HL-60 (cell line): Measurements from ENCODE around the gene PROSER2.

Experiments used
- GABPA ChIP-seq: IDR thresholded peaks from 2 replicates; pipeline ENCODE4 v1.6.1; 2012; ENCODE audit warnings: low read depth
- POLR2AphosphoS5 ChIP-seq: IDR thresholded peaks from 2 replicates; pipeline ENCODE4 v1.6.1; 2012; ENCODE audit warnings: low read depth
- SPI1 ChIP-seq: IDR thresholded peaks from 2 replicates; pipeline ENCODE4 v1.6.1; 2012; ENCODE audit warnings: low read depth, mild to moderate bottlenecking, borderline replicate concordance
- TF ChIP-seq, protein P1 (sequence below): IDR thresholded peaks from one replicate; pipeline ENCODE4 v1.5.1; 2011; ENCODE audit warnings: low read length, control low read depth, inconsistent platforms; ENCODE audit not compliant: insufficient read depth
- TF ChIP-seq, protein P2 (sequence below): IDR thresholded peaks from 2 replicates; pipeline ENCODE4 v1.6.1; 2012; ENCODE audit warnings: low read depth; ENCODE audit not compliant: insufficient replicate concordance

DNA sequence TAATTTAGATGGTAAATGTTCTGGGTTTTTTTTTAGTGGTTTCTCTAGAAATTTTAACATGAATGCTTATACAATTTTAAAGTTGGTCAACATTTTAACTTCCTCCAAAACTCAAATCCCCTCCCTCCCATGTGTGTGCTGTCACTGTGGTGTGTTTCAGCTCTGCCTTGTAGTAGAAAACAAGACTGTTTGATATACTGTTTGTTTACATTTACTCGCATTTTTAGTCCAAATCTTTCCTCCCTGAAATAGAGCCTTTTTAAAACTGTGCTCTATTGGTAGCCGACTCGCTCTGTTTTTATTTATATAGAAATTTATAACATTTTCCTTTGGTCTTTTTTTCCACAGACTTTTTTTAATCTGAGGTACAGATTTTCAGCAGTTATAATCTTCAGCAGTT, 19.3 kb downstream of the PROSER2 start:
- TF ChIP-seq, protein P1, sequence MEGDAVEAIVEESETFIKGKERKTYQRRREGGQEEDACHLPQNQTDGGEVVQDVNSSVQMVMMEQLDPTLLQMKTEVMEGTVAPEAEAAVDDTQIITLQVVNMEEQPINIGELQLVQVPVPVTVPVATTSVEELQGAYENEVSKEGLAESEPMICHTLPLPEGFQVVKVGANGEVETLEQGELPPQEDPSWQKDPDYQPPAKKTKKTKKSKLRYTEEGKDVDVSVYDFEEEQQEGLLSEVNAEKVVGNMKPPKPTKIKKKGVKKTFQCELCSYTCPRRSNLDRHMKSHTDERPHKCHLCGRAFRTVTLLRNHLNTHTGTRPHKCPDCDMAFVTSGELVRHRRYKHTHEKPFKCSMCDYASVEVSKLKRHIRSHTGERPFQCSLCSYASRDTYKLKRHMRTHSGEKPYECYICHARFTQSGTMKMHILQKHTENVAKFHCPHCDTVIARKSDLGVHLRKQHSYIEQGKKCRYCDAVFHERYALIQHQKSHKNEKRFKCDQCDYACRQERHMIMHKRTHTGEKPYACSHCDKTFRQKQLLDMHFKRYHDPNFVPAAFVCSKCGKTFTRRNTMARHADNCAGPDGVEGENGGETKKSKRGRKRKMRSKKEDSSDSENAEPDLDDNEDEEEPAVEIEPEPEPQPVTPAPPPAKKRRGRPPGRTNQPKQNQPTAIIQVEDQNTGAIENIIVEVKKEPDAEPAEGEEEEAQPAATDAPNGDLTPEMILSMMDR: no peak
- TF ChIP-seq, protein P2, sequence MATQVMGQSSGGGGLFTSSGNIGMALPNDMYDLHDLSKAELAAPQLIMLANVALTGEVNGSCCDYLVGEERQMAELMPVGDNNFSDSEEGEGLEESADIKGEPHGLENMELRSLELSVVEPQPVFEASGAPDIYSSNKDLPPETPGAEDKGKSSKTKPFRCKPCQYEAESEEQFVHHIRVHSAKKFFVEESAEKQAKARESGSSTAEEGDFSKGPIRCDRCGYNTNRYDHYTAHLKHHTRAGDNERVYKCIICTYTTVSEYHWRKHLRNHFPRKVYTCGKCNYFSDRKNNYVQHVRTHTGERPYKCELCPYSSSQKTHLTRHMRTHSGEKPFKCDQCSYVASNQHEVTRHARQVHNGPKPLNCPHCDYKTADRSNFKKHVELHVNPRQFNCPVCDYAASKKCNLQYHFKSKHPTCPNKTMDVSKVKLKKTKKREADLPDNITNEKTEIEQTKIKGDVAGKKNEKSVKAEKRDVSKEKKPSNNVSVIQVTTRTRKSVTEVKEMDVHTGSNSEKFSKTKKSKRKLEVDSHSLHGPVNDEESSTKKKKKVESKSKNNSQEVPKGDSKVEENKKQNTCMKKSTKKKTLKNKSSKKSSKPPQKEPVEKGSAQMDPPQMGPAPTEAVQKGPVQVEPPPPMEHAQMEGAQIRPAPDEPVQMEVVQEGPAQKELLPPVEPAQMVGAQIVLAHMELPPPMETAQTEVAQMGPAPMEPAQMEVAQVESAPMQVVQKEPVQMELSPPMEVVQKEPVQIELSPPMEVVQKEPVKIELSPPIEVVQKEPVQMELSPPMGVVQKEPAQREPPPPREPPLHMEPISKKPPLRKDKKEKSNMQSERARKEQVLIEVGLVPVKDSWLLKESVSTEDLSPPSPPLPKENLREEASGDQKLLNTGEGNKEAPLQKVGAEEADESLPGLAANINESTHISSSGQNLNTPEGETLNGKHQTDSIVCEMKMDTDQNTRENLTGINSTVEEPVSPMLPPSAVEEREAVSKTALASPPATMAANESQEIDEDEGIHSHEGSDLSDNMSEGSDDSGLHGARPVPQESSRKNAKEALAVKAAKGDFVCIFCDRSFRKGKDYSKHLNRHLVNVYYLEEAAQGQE: no peak
- no peak for TF ChIP-seq POLR2AphosphoS5
- no peak for TF ChIP-seq SPI1
- no peak for TF ChIP-seq GABPA
